Measurements from ENCODE around the gene ADCK2. TPM values are rescaled to one million over a fixed set of nuclear protein-coding genes. Genes with fewer than 3 reads are reported as not detected.

Gene ADCK2
- total and polyA plus RNA-seq, 4 donors = 3.2 to 15.4 (median 11.1) TPM

DNA sequence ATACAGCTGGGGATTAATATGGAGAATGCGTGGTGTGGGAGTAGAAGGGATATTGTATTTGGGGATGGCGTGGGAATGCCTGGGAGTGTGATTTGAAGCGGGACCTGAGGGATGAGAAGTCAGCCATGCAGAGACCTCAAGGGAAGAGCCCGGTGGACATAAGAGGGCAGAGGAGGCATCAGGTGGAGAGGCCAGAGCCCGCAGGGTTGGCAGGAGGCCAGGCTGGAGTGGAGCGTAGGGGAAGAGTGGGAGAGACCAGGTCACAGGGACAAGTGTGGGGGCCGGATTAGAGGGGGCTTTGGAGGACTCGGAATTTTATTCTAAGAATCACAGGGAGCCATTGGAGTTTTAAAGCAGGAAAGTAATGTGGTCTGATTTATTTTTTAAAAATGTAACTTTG, 25.7 kb downstream of the ADCK2 start:
- Histone ChIP-seq H3K9me3 (ENCODE audit: control insufficient read depth in 4 of 4, low read length in 3 of 4) (no peaks in the 10 kb centered on the region), H3K4me1 (ENCODE audit: control insufficient read depth in 4 of 4, insufficient read depth in 4 of 4, low read length in 3 of 4) (peaks cover 7 to 23% (median 15%) of the 10 kb centered on the region in 4 donors), H3K4me3 (ENCODE audit: low read depth in 1 of 3, low read length in 3 of 3) (no peak overlapping the region), H3K27me3 (ENCODE audit: control insufficient read depth in 4 of 4, insufficient read depth in 4 of 4, low read length in 3 of 4) (no peaks in the 10 kb centered on the region), H3K9ac (ENCODE audit: low read depth in 1 of 2, low read length in 2 of 2) (no peak overlapping the region), H3K27ac (ENCODE audit: low read depth in 1 of 2, low read length in 2 of 2) (no peak overlapping the region), H3K36me3 (ENCODE audit: control insufficient read depth in 4 of 4, insufficient read depth in 3 of 4, low read depth in 1 of 4, low read length in 3 of 4) (peaks cover 0 to 3% (median 1%) of the 10 kb centered on the region in 4 donors)
- no peak for TF ChIP-seq RXRA (IDR thresholded peaks at IDR 0.05)
- no peak for TF ChIP-seq HNF4G (IDR thresholded peaks at IDR 0.05)
- TF ChIP-seq, protein P1, sequence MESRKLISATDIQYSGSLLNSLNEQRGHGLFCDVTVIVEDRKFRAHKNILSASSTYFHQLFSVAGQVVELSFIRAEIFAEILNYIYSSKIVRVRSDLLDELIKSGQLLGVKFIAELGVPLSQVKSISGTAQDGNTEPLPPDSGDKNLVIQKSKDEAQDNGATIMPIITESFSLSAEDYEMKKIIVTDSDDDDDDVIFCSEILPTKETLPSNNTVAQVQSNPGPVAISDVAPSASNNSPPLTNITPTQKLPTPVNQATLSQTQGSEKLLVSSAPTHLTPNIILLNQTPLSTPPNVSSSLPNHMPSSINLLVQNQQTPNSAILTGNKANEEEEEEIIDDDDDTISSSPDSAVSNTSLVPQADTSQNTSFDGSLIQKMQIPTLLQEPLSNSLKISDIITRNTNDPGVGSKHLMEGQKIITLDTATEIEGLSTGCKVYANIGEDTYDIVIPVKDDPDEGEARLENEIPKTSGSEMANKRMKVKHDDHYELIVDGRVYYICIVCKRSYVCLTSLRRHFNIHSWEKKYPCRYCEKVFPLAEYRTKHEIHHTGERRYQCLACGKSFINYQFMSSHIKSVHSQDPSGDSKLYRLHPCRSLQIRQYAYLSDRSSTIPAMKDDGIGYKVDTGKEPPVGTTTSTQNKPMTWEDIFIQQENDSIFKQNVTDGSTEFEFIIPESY (IDR thresholded peaks at IDR 0.05) = no peak
- TF ChIP-seq, protein P2, sequence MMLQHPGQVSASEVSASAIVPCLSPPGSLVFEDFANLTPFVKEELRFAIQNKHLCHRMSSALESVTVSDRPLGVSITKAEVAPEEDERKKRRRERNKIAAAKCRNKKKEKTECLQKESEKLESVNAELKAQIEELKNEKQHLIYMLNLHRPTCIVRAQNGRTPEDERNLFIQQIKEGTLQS (IDR thresholded peaks at IDR 0.05) = no peak
- TF ChIP-seq, protein P3, sequence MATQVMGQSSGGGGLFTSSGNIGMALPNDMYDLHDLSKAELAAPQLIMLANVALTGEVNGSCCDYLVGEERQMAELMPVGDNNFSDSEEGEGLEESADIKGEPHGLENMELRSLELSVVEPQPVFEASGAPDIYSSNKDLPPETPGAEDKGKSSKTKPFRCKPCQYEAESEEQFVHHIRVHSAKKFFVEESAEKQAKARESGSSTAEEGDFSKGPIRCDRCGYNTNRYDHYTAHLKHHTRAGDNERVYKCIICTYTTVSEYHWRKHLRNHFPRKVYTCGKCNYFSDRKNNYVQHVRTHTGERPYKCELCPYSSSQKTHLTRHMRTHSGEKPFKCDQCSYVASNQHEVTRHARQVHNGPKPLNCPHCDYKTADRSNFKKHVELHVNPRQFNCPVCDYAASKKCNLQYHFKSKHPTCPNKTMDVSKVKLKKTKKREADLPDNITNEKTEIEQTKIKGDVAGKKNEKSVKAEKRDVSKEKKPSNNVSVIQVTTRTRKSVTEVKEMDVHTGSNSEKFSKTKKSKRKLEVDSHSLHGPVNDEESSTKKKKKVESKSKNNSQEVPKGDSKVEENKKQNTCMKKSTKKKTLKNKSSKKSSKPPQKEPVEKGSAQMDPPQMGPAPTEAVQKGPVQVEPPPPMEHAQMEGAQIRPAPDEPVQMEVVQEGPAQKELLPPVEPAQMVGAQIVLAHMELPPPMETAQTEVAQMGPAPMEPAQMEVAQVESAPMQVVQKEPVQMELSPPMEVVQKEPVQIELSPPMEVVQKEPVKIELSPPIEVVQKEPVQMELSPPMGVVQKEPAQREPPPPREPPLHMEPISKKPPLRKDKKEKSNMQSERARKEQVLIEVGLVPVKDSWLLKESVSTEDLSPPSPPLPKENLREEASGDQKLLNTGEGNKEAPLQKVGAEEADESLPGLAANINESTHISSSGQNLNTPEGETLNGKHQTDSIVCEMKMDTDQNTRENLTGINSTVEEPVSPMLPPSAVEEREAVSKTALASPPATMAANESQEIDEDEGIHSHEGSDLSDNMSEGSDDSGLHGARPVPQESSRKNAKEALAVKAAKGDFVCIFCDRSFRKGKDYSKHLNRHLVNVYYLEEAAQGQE (IDR thresholded peaks at IDR 0.05) = no peak
- TF ChIP-seq FOXA1 (IDR thresholded peaks at IDR 0.05) = no peak
- no peak for TF ChIP-seq FOXA2 (IDR thresholded peaks at IDR 0.05)
- TF ChIP-seq RAD21 (IDR thresholded peaks at IDR 0.05) = no peak
- no peak for TF ChIP-seq NR2F2 (IDR thresholded peaks at IDR 0.05)
- 90% methylated on average over 8 of the region's 8 CpGs for WGBS
- no peak for DNase-seq (ENCODE audit: low spot score)

DNA sequence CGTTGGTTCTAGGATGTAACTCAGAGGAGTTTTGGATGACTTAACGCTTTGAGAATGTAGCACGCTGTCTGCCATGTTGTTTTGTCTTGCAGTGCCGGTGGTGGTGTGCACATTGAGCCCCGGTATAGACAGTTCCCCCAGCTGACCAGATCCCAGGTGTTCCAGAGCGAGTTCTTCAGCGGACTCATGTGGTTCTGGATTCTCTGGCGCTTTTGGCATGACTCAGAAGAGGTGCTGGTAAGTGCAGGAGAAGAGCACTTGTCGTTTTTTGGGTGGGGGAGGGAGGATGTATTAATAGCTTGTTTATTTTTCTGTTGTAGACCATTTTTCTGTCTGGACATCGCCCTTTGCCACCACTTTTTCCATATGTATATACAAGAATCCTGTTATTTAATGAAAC, 30.0 kb downstream of the ADCK2 start:
- Histone ChIP-seq H3K27ac (ENCODE audit: low read depth in 1 of 2, low read length in 2 of 2) (no peak overlapping the region), H3K4me1 (ENCODE audit: control insufficient read depth in 4 of 4, insufficient read depth in 4 of 4, low read length in 3 of 4) (peaks cover 5 to 12% (median 8%) of the 10 kb centered on the region in 4 donors), H3K36me3 (ENCODE audit: control insufficient read depth in 4 of 4, insufficient read depth in 3 of 4, low read depth in 1 of 4, low read length in 3 of 4) (peaks cover 3 to 25% (median 12%) of the 10 kb centered on the region in 4 donors), H3K9ac (ENCODE audit: low read depth in 1 of 2, low read length in 2 of 2) (no peak overlapping the region), H3K27me3 (ENCODE audit: control insufficient read depth in 4 of 4, insufficient read depth in 4 of 4, low read length in 3 of 4) (no peaks in the 10 kb centered on the region), H3K4me3 (ENCODE audit: low read depth in 1 of 3, low read length in 3 of 3) (no peak overlapping the region), H3K9me3 (ENCODE audit: control insufficient read depth in 4 of 4, low read length in 3 of 4) (no peaks in the 10 kb centered on the region)
- TF ChIP-seq EGR1 (IDR thresholded peaks at IDR 0.05; ENCODE audit: low read depth in 2 of 2) (no peak), HNF4G (IDR thresholded peaks at IDR 0.05) (no peak), RXRA (IDR thresholded peaks at IDR 0.05) (no peak), MAX (IDR thresholded peaks at IDR 0.05) (no peak), CTCF (IDR thresholded peaks at IDR 0.05; ENCODE audit: low read depth, low read length, missing input control) (no peak), YY1 (IDR thresholded peaks at IDR 0.05) (no peak), RAD21 (IDR thresholded peaks at IDR 0.05) (no peak), GABPA (IDR thresholded peaks at IDR 0.05 in 1 of 2, conservative IDR thresholded peaks at IDR 0.05 in 1 of 2) (no peak), FOXA2 (IDR thresholded peaks at IDR 0.05) (no peak)
- TF ChIP-seq, protein P1 (IDR thresholded peaks at IDR 0.05) = no peak
- TF ChIP-seq, protein P2 (IDR thresholded peaks at IDR 0.05) = no peak
- WGBS = 94% methylated on average over 10 of the region's 10 CpGs
- DNase-seq (ENCODE audit: low spot score) = no peak

All from liver (tissue), 9 donors.